ENCODE measurements around the gene AKAIN1. TPM values are rescaled to one million over a fixed set of nuclear protein-coding genes. Genes with fewer than 3 reads are reported as not detected.
A peak's percentile ranks its signal among the peaks of the same experiment; 100 is the strongest.

The AKAIN1 gene
- not detected for total RNA-seq (2021; fragmentation: NEBNext Ultra II Directional; extraction: Animal tissue kit (Norgen Biotek cat#: 25700))
- long read RNA-seq = 0 reads

GRCh38 chr18:5197032-5197434 is at the start of gene AKAIN1:
TSS of gene AKAIN1 (minus strand) at chr18:5197257. CDS start at chr18:5197053, 204 bp downstream.
- Mint-ChIP-seq H3K27ac (no peak within 1 kb of the TSS), H3K9me3 (peaks cover 32% of the 10 kb centered on the region), H3K27me3 (ENCODE audit: insufficient read depth) (no peaks in the 10 kb centered on the region), H3K36me3 (ENCODE audit: low read depth) (0 out of 2 replicates have a peak, but pooled peaks cover 6% of the 10 kb centered on the region), H3K4me1 (ENCODE audit: low read depth) (no peaks in the 10 kb centered on the region), H3K4me3 (no peak within 1 kb of the TSS)
- no peak for TF ChIP-seq CTCF (IDR thresholded peaks at IDR 0.05)
- no peak for DNase-seq

GRCh38 chr18:5244941-5245340 is 47.9 kb upstream of the AKAIN1 start:
- no peaks in the 10 kb centered on the region; the same call in 1 of the 2 replicates for H3K27me3 Mint-ChIP-seq (ENCODE audit: insufficient read depth)
- no peak overlapping the region for H3K27ac Mint-ChIP-seq
- H3K4me1 Mint-ChIP-seq (ENCODE audit: low read depth) = peaks cover 9% of the 10 kb centered on the region
- TF ChIP-seq CTCF (IDR thresholded peaks at IDR 0.05) = no peak
- H3K4me3 Mint-ChIP-seq = no peak overlapping the region
- H3K36me3 Mint-ChIP-seq (ENCODE audit: low read depth) = peaks cover 22% of the 10 kb centered on the region
- no peak for DNase-seq
- no peaks in the 10 kb centered on the region for H3K9me3 Mint-ChIP-seq

- Mint-ChIP-seq H3K27ac (no peak overlapping the region; the same call in 1 of the 2 replicates), H3K36me3 (ENCODE audit: low read depth) (peaks cover 24% of the 10 kb centered on the region), H3K4me3 (peak overlapping the region; percentile 98), H3K27me3 (ENCODE audit: insufficient read depth) (no peaks in the 10 kb centered on the region; the same call in 1 of the 2 replicates), H3K4me1 (ENCODE audit: low read depth) (peaks cover 36% of the 10 kb centered on the region), H3K9me3 (no peaks in the 10 kb centered on the region)
- no peak for TF ChIP-seq CTCF (IDR thresholded peaks at IDR 0.05)
- DNase-seq = no peak
Measured at GRCh38 chr18:5239447-5239846, 42.4 kb upstream of the AKAIN1 start.

- Mint-ChIP-seq H3K27me3 (ENCODE audit: insufficient read depth) (no peaks in the 10 kb centered on the region; the same call in 1 of the 2 replicates), H3K27ac (peak overlapping the region; percentile 99), H3K36me3 (ENCODE audit: low read depth) (peaks cover 24% of the 10 kb centered on the region), H3K9me3 (no peaks in the 10 kb centered on the region), H3K4me1 (ENCODE audit: low read depth) (peaks cover 36% of the 10 kb centered on the region), H3K4me3 (peak overlapping the region; percentile 98)
- no peak for DNase-seq
- TF ChIP-seq CTCF (IDR thresholded peaks at IDR 0.05) = no peak
Measured at GRCh38 chr18:5238371-5238976, 41.4 kb upstream of the AKAIN1 start.

GRCh38 chr18:5237723-5238370 is 40.8 kb upstream of the AKAIN1 start:
- Mint-ChIP-seq H3K4me1 (ENCODE audit: low read depth) (peaks cover 36% of the 10 kb centered on the region), H3K27ac (peak overlapping the region; percentile 99), H3K36me3 (ENCODE audit: low read depth) (peaks cover 17% of the 10 kb centered on the region), H3K27me3 (ENCODE audit: insufficient read depth) (no peaks in the 10 kb centered on the region; the same call in 1 of the 2 replicates), H3K9me3 (no peaks in the 10 kb centered on the region), H3K4me3 (peak overlapping the region; percentile 98)
- DNase-seq = peak; percentile 79
- peak; percentile 55 for TF ChIP-seq CTCF (IDR thresholded peaks at IDR 0.05)

Data from HFFc6 (cell line).